Measurements from ENCODE around the gene TTLL11.
"Not testable (repeated sequence)": the region's sequence is repeated elsewhere in the genome, so short reads cannot be mapped to it uniquely, and the experiment has no call there.

The TTLL11 gene

GRCh38 chr9:122042056-122042455 is 51.1 kb downstream of the TTLL11 start:
- DNase-seq: no peak

DNA sequence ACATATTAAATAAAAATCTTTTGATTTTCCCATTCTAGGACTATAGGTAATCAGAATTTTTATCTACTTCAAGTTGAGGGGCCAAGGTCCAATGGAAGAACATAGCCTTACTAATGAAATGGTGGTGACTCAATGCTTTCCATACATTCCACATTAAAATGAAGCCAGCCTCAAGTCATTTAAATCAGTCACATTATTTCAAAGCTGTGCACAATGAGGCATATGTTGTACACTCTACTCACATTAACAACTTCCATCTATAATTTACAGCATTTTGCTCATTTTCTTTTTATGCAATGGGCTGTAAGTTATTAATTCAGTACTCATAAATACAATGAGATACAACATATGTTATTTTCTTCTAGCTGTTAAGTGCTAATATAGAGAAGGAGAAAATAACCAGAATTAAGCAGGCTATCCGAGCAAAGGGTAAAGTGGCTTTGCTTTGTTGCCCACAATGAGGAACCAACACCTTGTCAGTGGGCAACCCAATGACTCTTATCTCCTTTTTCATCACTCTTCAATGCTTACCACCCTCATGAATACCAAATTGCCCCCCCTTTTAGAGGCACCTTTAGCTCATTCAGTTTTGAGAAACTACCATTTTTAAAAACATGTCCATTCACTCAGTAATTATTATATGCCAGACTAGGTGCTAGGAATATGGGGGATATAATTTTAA is 52.4 kb downstream of the TTLL11 start:
- no peak for DNase-seq

DNA sequence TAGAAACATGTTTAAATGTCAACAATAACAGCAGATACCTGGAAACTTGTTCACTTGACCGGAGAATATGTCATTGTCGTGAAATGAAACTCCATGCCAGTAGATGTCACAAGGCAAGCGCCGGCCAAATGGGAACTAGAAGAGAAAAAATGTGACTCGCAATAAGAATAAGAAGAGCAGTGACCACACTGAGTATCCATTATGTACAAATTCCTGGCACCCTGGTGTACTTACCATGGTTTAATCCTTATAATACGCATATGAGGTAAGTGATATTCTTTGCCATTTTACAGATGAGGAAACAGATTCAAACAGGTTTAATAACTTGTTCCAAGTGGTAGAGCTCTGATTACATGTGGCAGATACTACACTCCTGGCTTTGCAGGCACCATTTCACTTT is 53.9 kb downstream of the TTLL11 start:
- no peak for DNase-seq

DNA sequence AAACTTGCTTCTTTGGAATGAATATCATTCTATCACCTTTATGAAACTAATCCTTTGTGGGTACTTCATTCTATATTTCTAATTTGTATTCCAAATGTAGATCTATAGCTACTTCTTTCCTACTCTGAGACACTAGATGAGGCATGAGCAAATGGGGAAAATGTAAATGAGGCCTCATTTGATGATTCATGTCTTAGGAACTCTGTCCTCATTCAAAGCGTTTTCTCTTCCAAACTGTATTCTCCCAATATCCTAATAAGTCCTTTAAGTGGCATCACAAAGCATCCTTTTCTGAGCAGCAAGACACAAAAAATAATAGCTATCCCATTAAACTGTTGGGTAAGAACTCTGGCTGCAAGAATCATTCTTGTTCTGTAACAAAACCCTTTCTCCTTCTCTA is 56.1 kb downstream of the TTLL11 start:
- DNase-seq: no peak

DNA sequence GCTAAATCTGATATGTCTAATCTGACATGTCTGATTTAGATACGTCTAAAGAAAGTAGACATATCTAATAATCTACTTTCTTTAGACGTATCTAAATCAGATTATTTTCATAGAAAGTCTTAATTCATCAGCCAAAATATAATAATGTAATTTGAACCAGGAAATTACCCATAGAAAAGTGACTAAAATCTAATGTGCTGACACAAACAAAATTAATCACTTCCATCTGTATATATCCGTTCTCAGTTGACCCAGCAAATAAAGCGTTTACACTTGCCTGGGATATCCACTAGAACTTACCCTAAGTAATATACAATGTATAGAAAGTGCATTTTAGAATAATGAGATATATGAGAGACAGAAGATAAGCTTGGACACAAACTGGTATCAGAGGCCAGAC is 56.7 kb downstream of the TTLL11 start:
- no peak for DNase-seq

DNA sequence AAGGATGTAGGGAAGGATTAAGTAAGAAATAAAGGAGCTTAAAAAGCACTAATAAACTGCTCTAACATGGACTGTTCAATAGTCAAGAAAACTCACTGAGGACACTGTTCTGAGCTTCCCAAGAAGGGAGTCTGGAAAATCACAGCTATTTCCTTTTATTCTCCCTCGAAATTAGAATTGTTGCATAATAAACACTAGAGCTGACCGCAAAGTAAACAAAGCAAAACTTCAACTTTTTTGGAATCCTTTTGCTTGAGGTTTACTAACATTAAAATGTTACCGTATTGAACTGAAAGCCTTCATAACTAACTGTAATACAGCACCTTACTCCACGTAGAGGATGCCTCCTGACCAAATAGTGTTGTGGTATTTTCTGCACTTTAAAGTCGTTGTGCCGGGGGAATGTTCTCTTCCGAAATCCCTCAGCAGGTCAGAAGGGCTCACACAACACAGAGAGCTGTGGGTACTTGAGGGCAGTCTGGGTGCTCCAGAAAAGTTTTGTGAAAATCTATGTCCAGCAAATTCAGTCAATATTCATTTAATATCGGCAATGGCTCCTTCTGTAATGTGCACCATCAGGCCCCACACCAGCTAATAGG is 59.2 kb downstream of the TTLL11 start:
- DNase-seq: no peak

- no peak for DNase-seq
Observed at GRCh38 chr9:122032346-122032745, 60.8 kb downstream of the TTLL11 start.

- DNase-seq: no peak
Observed at GRCh38 chr9:122031776-122032175, 61.3 kb downstream of the TTLL11 start.

DNA sequence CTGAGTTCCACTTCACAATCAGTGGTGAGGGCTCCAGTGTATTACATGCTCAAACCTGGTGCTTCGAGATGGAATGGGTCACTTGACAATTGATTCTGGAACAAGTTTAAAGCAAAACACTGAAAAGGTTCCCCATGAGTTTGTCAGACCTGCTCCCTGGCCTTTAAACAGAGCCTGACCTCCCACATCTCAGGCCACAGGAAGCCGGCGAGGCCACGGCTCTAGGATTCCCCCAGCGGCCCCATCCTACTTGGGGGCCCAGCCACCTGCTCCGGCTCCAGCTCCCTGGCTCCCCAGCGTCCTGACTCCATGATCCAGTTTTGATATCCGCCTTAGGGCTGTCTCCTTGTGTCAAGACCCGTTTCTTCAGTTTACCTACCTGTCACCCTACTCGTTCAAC is 62.0 kb downstream of the TTLL11 start:
- no peak for DNase-seq

GRCh38 chr9:122030357-122030756 is 62.8 kb downstream of the TTLL11 start:
- no peak for DNase-seq

DNA sequence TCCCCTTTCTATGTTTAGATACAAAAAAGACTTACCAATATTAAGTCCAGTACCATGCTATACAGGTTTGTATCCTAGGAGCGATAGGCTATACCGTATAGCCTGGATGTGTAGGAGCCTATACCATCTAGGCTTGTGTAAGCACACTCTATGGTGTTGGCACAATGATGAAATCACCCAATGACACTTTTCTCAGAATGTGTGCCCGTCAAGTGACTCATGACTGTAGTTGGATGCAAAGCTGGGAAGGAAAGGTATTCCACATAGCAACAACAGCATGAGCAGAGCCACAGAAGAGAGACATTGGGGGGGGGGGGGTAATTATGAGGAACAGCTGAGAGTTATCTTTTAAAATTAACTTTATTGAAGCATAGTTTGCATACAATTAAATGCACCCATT is 63.2 kb downstream of the TTLL11 start:
- no peak for DNase-seq

DNA sequence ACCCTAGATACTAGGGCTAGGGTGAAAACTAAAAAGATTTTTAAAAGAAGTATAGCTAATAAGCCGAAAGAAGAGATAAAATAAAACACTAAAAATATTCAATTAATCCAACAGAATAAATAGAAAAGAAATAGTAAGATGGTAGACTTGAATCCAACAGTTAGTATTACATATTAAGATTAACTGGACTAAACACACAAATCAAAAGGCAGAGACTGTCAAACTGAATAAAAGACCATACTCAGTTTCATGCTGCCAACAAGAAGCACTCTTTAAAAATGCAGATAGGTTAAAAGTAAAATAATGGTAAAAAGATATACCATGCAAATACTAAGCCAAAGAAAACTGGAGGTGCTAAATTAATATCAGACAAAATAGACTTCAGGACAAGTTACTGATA is 65.0 kb downstream of the TTLL11 start:
- DNase-seq: no peak

DNA sequence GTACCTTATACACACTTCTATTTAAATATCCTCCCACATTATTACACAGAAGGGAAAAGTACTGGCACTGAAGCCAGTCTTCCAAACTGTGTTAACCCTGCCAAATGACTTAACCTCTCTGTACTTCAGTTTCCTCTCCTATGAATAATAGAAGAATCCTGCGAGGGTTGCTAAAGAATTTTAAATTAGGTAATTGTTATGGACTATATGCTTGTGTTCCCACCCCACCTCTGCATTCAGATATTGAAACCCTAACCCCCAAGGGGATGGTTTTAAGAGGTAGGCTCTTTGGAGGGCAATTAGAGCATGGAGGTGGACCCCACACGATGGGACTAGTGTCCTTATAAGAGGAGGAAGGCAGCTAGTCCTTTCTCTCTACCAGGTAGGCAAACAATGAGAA is 72.7 kb downstream of the TTLL11 start:
- DNase-seq: no peak

DNA sequence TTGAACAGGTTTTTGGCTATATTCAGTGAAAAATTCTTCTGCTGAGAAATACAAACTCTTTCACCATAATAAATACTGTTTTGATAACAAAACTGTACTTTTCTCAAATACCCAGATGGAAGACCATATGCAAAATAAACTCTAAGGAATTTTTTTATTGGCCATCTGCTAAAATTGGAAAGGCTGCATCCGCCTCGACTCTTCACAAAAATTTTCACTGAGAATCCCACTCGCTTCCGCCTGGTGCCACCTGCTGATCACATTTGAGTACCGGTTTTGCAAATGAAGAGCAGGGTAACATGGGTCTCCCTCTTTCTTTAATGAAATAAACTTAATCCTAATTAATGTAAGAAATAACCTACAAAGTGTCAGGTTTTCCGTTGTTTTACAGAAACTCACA is 76.4 kb downstream of the TTLL11 start:
- DNase-seq: no peak

DNA sequence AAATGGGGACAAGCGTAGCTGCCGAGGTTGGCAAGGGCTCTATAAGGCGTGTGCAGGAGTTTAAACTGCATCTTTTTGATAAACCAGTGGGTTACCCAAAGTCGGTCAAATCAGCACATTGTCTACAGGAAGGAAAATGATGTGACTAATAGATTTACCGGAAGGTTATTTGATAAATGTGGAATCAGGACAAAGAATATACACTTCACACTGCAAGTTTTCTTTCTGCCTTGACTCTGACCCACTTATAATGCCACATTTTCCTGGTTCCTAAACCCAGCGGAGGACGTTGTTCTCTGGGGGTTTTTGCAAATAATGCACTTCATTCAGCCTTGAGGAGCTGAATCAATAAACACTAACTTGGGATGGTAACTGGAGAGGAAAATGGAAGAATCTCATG is 76.8 kb downstream of the TTLL11 start:
- no peak for DNase-seq

- no peak for DNase-seq
Observed at GRCh38 chr9:122015170-122015821, 77.8 kb downstream of the TTLL11 start.

DNA sequence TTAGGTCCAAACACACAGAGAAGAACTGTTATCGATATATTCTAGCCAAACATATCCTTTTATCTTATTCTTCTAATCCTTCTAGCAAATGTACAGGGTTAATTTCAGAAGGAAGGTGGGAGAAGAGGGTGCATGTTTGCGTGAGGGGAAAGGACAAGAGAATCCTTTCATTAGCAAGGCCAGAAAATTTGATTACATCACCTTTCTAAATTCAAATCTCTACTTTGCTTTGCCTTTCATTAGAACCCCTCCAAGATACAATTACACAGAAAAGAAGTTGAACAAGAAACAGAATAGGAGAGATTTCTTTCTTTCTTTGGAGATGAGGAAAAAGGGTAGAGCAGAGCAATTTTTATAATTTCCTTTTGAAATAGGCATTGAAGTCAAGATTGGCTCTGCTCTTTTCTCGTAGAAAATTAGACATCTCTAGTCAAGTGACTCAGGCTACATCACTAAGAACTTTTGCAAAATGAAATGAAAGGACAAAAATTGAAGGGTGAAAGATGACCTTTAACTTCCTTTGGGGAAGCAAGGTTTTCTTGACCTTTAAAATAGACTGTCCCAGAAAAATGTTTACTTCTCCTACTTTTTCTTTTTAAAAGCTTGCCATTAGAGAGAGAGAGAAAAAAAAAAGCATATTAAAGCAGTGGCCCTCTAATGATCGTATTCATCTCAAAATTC is 81.2 kb downstream of the TTLL11 start:
- no peak for DNase-seq

- no peak for DNase-seq
Observed at GRCh38 chr9:122008559-122008958, 84.5 kb downstream of the TTLL11 start.

DNA sequence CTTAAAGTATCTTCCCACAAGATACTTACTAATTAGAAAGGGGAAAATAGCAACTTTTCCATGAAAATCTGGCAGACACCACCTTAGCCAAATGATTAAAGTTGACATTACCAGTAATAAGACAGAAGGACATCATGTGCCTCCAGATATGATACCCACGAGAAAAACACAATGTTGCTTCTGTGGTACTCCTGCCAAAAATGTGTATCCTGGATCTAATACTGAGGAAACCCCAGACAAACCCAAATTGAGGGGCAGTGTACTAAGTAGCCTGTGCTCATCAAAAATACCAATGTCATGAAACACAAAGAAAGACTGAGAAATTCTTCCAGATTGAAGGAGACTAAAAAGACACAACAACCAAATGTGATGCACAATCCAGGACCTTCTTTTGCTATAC is 85.3 kb downstream of the TTLL11 start:
- no peak for DNase-seq

DNA sequence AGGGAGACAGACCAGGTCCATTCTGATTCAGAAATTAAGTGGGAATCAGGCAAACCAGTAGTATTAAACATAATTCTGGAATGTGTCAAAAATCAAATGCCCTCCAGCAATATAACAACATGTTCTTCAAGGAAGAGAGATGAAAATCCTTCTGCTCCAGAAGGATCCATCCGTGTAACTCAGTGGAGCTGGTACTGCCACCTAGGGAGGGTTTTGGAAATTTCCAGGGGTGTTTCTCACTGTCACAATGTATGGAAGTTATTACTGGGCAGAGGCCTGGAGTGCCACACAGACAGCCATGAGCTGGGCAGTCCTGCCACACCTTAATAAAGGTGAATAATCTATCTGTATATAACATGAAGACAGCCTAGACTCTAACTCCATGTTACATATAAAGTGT is 87.5 kb downstream of the TTLL11 start:
- no peak for DNase-seq

- DNase-seq: no peak
Observed at GRCh38 chr9:122004589-122004988, 88.5 kb downstream of the TTLL11 start.

- no peak for DNase-seq
Observed at GRCh38 chr9:122001491-122002201, 91.5 kb downstream of the TTLL11 start.

DNA sequence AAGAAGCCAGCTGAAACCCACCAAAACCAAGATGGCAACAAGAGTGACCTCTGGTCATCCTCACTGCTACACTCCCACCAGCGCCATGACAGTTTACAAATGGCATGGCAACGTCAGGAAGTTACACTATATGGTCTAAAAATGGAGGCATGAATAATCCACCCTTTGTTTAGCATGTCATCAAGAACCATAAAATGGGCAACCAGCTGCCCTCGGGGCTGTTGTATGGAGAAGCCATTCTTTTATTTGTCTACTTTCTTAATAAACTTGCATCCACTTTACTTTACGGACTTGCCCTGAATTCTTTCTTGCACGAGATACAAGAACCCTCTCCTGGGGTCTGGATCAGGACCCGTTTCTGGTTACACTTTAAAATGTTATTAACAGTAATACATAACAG is 92.6 kb downstream of the TTLL11 start:
- DNase-seq: not testable (repeated sequence)
